NOMO-1 (cell line): ENCODE results near the gene ZCCHC24.
"Not testable (repeated sequence)": the region's sequence is repeated elsewhere in the genome, so short reads cannot be mapped to it uniquely, and the experiment has no call there.

Source experiments
- DNase-seq, 2 experiments: peaks; one replicate each; lab custom pipeline; 2025; ENCODE audit not compliant: unreplicated experiment in 2 of 2; lab: John Stamatoyannopoulos, UW

Gene ZCCHC24

DNA sequence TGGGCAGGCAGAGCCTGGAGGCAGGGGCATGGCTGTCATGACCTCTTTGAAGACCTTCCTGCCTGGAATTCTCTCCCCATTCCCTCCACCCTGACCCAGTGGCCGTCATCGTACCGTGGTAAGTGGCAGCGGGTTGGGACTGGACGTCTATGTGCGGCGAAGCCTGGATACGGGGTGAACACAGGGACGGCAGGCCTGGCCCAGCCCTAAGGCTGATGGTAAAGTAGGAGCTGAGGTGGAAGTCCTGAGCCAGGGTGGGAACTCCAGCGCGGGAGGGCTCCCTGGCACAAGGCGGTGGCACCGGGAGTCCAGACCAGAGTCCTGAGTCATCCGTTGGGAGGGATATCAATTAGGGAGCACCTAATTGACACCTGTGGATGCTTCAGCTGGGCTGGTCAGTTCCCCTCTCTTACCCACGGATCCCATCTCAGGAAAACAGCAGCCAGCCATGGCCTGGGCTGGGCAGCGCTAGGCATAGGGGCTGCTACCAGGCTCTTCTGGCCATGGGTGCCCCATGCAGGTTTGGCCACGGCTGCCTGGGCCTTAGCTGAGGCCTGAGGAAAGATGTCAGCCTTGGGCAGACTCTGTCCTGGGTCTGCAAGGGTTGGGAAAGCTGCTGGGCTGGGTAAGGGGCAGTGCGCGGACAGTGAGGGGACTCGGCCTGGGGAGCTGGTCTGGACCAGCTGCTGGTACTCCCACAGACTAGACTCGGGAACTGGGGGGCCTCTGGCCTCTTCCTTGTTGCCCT is 94.8 kb downstream of the ZCCHC24 start:
- no peak for DNase-seq

DNA sequence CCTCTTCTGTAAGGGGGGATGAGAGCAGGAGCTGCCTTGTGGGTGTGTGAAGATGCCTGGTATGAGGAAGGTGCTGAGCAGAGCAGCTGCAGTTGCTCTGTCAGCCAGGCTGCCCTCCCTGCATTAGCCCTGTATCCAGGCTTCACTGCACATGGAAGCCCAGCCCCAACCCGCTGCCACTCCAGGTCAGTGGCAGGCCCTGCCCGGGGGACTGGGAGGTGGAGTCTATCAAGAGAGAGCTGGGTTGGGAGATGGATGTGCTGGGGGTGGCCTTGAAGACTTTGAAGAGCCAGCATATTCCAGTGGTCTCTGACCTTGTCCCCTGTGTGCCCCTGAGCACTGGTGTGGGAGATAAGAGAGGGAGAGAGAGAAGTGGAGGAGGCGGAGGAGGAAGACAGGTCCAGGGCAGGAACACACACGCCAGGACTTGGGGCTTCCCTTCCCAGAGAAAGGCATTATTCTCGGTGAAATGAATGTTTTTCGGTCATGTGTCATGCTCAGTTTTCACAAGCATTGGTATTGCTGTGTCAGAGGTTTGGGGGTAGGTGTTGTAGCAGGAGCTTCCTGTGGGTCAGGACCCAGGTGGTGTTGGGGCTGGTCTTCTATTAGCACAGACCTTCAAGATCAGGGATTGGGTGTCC is 95.5 kb downstream of the ZCCHC24 start:
- no peak for DNase-seq

DNA sequence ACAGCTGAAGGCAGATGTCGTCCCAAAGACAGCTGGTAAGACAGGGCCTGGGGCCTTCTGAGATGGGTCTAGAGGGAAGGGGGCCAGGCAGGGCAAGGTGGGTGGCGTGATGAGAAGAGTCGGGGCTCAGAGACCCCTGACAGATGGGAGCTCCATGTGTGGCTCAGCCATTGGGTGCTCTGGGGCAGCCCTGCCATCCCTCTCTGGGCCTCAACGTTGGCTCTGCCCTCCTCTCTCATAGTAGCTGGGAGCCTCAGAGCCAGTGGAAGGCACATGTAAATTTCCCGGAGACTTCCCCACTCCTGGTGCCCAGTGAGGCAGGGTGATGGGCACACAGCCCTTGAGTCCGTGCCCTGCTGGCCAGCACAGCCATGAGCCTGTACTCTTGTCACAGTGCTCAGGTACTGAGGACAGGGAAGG is 96.3 kb downstream of the ZCCHC24 start:
- no peak for DNase-seq

DNA sequence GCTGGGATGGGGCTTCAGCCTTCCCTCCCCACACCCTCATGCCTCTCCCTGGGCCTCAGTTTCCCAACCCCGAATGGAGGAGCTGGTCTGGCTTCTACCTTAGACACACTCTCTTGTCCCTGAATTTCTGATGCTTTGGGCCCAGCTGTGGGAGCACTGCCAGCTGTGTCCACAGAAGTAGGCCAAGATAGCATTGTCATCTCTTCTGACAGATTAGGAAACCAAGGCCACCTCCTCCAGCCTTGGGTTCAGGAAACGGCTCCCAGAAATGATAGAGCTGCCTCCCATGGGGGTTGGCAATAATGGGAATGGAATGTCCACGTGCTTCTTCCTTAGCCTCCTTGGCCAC is 96.8 kb downstream of the ZCCHC24 start:
- no peak for DNase-seq

DNA sequence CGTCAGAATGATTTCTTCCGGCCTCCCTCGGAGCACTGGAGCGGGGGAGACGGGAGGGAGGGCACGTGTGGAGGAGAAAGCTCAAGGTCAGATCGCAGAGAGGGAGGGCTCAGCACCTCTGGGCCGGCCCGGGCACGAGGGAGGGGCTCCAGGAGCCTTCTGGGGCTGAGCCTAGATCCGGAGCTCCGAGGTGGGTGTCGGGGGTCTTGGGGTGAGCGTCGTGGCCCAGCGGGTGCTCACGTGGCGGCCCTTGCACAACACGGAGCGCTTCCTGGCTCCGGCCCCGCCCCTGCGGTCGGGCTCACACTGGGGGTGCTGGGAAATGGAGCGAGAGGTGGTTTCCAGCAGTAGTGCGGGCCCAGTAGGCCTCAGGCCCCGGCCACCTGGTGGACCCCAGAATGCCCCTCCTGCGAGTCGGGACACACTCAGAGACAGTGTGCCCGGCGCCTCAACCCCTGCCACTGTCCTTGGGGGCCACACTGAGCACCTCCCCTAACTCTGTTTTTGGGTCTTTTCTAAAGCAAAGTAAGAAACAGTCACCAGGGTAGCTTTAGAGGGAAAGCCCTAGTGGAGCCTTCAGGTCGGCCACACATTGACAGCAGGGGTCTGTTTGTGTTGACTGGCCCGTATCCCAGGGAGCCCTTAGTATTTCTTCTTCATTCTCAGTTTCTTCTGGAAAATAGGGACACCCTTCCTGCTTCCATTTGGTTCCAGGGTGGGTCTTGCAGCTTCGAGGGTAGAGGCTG is 97.4 kb downstream of the ZCCHC24 start:
- peak; percentile 61 to 68 for DNase-seq

DNA sequence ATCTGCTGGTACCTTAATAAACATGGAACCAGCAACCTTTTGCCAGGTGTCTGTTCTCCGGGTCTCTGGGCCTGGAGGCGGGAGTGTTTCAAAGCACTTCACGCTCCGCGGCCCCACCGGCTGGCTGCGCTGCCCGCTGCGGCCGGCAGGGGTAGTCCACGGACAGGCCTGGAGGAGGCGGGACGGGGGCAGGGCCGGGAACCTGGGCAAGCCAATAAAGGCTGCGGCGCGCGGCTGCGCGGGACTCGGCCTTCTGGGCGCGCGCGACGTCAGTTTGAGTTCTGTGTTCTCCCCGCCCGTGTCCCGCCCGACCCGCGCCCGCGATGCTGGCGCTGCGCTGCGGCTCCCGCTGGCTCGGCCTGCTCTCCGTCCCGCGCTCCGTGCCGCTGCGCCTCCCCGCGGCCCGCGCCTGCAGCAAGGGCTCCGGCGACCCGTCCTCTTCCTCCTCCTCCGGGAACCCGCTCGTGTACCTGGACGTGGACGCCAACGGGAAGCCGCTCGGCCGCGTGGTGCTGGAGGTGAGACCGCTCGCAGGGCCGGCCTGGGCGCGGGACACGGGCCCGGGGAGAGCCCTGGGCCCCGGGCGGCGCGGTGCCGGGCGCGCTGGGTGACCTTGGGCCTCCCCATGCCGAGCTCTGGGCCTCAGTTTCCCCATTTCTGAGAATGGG is 98.1 kb downstream of the ZCCHC24 start, which contains the start of gene PPIF:
TSS of gene PPIF (plus strand) at position 244 of the 668 bp plus-strand sequence. CDS start at position 324, 80 bp downstream.
- DNase-seq, result peak; percentile 83 to 93

DNA sequence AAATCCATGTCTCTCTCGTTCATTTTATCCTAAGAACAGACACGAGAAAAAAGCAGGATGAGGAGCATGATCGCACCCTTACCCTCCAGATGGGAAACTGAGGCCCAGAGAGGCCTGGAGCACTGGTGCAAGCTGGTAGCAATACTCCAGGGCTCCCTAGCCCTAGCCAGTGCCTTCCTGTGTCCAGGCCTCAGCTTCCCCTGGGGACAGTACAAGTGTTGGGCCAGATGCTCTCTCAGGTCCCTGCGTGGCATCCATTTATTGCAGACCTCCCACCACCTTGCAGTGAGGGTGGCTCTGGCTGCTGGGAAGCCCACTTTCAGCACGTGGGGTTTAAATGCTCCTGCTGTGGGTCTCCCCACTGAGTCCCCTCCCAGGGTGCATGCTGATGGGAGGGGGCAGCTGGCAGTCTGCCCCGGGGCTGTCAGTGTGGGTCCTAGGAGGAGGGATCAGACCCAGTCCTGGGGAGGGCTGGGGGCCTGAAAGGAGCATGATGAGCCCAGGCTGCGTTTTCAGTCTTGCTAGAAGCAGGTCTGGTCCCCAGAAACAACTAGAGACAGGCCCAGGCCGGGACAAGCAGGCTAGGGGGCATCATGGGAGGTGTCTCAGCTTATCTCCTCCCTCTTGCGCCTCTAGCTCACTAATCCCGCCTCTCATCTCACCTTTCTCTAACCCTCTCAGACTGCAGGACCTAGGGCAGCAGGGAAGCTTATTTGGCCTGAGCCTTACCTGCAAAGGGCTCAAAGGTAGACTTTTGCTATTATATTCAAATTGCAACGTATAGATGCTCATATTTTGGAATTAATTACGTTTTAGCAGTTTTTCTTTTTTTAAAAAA is 98.8 kb downstream of the ZCCHC24 start:
- DNase-seq, result no peak

DNA sequence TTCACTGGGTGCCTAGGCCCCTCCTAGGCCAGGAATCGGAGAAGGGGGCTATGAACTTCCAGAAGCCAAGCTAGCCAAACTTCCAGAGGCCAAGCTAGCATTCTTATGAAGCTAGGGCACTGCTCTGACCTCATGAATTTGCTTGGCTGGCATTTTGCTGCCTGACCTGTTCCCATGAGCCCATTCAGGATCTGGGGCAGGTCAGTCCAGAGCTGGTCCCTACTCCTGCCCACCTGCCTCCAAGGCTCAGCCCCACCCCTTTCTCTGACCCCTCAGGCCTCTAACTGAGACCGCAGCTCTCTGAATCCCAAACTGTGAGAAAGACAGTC is 99.4 kb downstream of the ZCCHC24 start:
- DNase-seq, result no peak

DNA sequence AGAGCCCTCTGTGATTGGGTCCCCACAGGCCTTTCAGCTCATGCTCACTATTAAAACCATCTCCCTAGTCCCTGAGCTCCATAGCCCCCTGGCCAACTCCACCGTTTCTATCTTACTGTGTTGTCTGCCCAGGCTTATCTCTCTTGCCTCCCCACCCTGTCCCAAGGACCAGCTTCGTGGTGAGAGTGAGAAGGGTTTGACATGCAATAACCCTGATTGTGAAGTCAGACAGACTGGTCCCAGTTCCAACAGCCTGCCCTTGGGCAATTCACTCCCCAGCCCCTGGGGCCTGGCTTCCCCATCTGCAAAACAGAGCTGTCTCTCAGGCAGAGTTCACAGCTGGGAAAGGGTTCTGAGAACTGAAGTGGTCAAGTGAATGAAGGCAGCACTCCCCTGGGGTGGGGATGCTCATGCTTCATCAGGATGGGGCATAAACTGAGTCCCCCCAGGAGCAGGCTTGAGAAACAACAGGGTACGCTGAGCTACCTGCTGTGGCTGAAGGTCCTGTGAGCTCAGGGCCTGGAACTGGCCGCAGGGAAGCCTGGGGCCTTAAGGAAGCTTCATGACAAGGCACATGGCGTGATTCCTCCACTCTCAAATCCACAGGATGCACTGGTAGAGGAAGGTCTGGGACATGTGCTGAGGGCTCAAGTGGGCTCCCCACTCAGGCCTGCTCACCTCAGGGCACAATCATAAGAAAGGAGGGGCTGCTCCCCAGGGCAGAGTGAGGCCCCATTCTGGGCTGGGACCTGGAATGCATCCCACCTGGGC is 100.0 kb downstream of the ZCCHC24 start:
- DNase-seq, result peak in 1 of 2 experiments; percentile 33

DNA sequence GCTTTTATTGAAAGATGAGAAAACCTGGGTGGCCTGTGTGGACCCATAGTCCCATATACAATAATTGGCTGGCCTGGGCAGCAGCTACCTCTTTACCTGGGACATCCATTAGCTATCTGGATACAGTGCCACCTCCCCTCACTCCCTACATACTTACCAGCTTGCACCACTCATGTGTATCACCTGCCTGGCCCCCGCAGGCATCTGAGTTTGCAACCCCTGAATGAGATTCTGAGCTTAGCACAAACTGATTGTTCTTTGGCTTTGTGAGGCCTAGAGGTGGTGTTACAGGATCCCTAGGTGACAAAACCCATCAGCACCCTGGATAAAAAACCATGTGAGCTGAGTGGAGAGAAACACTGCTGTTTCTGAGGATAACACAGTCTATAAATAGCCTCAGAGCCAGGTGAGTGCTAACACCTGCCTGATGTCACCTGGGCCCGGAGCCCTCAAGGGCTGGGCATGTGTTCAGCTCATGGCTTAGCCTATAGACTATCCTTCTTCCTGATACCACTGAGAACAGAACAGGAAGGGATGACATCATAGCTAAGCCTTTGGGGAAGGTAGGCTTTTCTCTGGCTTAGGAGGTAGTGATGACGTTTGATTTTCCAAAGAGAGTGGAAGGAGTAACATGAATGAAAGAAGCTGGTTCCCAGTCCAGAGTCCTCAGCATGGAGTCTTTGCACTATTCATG is 100.8 kb downstream of the ZCCHC24 start:
- no peak for DNase-seq

DNA sequence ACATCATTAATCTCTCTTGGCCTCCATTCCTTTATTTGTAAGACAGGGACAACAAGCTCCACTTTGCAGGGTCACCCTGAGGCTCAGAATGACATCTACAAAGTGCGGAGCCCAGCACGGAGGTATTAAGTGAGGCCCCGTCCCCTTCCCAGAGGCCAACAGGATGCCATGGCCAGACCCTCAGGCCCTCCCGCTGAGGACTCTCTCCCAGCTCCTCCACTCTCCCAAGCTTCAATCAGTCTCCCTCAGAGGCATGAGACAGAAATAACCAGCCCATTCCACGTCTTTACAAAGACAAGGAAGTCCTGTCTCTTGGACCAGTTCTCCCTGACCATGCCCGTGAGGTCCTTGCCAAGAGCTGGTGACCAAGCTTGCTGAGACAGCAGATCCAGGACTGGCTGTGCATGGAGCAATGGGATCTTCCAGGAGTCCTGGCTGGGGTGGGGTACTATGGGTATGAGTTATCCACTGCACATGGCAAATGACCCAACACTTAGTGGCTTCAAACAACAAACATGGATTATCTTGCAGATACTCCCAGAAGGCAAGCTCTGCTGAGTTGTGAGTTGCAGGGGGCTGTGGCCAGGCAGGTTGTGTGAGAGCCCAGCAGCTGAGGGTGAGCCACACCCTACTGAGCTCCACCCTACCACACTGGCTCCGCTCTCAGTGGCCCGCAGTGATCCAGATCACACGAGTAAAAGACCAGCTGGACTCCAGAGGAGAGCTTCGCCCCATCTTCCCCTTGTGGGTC is 102.4 kb downstream of the ZCCHC24 start:
- no peak for DNase-seq

DNA sequence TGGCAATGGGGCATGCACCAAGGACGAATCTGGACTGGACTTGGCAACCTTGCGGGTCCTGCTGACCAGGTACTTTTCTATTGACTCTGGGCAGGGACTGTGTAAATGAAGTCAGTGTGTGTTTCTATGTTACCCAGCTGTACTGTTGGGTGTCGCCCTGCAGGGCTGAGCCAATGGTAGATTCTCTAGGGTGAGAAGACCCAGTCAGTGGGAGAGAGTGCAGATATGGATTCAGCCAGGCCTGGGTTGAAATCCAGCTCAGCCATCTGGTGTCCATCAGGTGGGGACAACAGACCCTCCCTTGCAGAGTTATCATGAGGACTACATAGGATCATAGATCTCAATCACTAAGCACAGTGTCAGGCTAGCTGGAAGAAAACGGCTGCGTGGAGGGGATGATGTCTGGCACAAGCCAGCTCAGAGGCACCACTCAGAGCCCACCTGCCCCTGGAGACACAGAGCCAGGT is 103.1 kb downstream of the ZCCHC24 start:
- no peak for DNase-seq

DNA sequence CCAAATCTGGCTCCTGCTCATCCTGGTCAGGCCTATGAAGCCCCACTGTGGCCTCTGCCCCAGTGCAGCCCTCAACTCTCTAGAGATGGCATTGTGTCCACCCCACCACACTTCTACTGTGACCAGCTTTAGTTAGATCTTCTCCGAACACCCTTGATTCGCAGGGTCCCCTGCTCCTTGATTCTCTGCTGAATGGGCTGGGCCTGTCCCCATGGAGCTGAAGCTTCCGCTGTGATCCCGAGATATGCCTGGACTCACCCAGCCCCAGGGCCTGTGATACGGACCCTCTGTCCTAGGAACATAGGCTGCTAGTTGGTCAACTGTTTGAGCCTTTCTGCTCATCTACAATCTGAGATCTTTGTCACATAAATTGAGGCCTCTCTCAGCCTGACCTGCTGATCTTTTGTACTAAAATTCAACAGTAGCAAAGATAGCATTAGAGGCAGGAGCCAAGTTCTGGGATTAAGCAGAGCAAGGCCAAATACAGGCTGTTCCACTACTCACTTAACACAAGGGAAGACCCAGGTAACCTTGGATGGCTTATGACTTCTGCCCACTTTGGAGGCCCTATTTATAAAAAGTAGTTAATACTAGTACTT is 104.7 kb downstream of the ZCCHC24 start:
- no peak for DNase-seq

DNA sequence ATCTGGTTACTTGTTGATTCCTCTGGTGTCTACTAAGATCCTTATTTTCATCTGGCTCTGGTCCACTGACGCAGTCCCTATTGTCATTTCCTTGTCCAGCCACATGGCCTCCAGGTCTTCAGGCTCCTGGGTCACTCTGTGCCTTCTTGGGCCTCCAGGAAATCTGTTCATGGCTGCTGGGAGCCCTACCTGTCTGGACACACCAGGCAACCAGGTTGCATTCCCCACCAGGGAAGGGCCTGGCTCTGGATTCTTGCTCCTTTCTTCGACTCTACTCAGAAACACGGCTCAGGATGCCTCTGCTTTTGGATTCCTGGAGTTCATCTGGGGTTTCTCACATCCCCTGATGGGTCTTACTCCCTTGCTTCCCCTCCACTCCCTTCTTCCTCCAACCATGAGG is 106.2 kb downstream of the ZCCHC24 start:
- DNase-seq, result no peak

DNA sequence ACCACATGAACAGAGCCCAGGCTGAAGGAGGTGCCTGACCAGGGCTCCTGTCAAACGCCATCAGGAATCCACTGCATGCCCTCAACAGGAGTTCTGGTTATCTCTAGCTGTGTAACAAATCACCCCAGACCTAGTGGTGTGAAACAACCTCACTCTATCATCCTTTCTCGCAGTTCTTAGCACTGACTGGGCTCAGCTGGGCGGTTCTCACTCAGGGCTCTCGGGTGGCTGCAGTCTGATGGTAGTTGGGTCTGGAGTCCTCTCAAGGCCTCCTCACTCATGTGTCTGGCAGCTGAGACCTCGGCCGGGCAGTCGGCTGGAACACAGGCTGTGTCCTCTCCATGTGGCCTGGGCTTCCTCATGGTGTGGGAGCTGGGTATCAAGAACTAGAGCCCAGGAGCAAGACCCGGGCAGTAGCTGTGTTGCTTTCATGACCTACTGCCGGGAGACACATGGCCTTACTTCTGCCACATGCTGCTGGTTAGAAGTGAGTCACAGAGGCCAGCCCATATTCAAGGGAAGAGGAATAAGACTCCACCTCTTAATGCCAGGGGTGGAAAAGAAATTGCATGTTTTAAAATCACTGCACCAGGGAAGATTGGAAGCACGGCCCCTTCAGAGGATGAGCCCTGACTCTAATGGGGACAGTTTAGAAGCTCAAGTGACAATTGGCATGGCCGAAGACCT is 107.5 kb downstream of the ZCCHC24 start:
- DNase-seq, result not testable (repeated sequence)

DNA sequence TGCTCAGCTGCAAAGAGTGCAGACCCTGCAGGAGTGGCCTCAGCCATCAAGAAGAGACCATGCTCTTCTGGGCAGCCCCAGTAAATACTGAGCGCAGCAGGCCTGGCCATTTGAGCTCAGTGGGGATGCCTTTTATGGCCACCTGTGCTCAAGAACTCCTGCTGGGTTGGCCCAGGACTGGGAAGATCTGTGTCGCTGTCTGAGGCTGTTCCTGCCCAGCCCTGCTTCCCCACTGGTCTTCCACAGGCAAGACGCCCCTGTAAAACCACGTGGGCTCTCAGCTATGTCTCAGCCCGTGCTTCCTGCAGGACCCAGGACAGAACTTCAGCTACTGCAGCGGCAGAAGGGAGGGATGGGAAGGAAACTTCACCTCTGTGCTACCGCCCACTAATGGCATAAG is 108.7 kb downstream of the ZCCHC24 start:
- DNase-seq, result no peak

DNA sequence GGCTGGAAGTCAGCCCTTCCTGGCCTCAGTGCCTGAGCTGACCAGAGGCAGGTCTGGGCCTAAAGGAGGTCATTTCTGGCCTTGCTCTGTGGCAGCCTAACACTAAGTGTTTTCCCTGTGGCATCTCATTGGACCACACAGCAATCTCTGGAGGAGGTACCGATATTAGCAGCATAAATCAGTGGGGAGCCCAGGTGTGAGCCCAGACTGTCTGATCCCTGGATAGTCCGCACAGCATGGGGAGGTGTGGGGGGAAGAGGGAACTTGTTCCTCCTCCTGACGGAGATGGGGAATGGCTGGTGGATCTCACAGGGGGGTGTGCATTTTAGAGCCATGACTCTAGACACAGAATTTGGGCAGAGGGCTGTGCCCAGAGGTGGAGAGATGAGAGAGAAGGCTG is 109.1 kb downstream of the ZCCHC24 start:
- DNase-seq, result no peak
